GM12878 (cell line): ENCODE results near the gene PPWD1. TPM values are rescaled to one million over a fixed set of nuclear protein-coding genes. Genes with fewer than 3 reads are reported as not detected.

Experiments used
- BCLAF1 ChIP-seq: fragments of 450-650 bp; IDR thresholded peaks from 2 replicates; pipeline ENCODE4 v1.6.1; 2017; ENCODE audit warnings: antibody characterized with exemption, mild to moderate bottlenecking, moderate library complexity
- CREB1 ChIP-seq: IDR thresholded peaks from 2 replicates; pipeline ENCODE4 v1.6.1; 2012; ENCODE audit warnings: low read depth, mild to moderate bottlenecking, inconsistent platforms
- FOXM1 ChIP-seq: IDR thresholded peaks from 2 replicates; pipeline ENCODE4 v1.6.1; 2012; ENCODE audit warnings: low read depth, mild to moderate bottlenecking, inconsistent platforms, low read length, moderate library complexity
- HSF1 ChIP-seq: fragments of 150-350 bp; IDR thresholded peaks from 2 replicates; pipeline ENCODE4 v1.6.1; 2014; ENCODE audit warnings: mild to moderate bottlenecking, low read depth, low read length
- IRF4 ChIP-seq: IDR thresholded peaks from 2 replicates; pipeline ENCODE4 v1.6.1; 2011; ENCODE audit warnings: low read depth, low read length
- KDM1A ChIP-seq: fragments of 200-600 bp; sonication (generic); IDR thresholded peaks from 2 replicates; pipeline ENCODE4 v1.6.1; 2016; ENCODE audit warnings: borderline replicate concordance
- MLLT1 ChIP-seq: fragments of 450-650 bp; IDR thresholded peaks from 2 replicates; pipeline ENCODE4 v1.6.1; 2016; ENCODE audit warnings: mild to moderate bottlenecking
- NR2C1 ChIP-seq: fragments of 450-650 bp; IDR thresholded peaks from 2 replicates; pipeline ENCODE4 v1.6.1; 2017; ENCODE audit warnings: antibody characterized with exemption, mild to moderate bottlenecking, moderate library complexity
- PKNOX1 ChIP-seq: fragments of 450-650 bp; IDR thresholded peaks from 2 replicates; pipeline ENCODE4 v1.6.1; 2016; ENCODE audit warnings: mild to moderate bottlenecking
- RELB ChIP-seq: fragments of 450-650 bp; IDR thresholded peaks from 2 replicates; pipeline ENCODE4 v1.6.1; 2017; ENCODE audit warnings: low read depth, mild to moderate bottlenecking, moderate library complexity
- SMAD1 ChIP-seq: fragments of 450-650 bp; IDR thresholded peaks from 2 replicates; pipeline ENCODE4 v1.6.1; 2018; ENCODE audit warnings: mild to moderate bottlenecking, low read depth; ENCODE audit not compliant: partially characterized antibody
- SREBF1 ChIP-seq: IDR thresholded peaks from 2 replicates; pipeline ENCODE4 v1.6.1; 2012; ENCODE audit warnings: mild to moderate bottlenecking, low read length
- YY1 ChIP-seq: IDR thresholded peaks from 2 replicates; pipeline ENCODE4 v1.6.1; 2011; ENCODE audit warnings: low read depth, mild to moderate bottlenecking, low read length
- ZBTB40 ChIP-seq: fragments of 450-650 bp; IDR thresholded peaks from 2 replicates; pipeline ENCODE4 v1.6.1; 2016; ENCODE audit warnings: mild to moderate bottlenecking, moderate library complexity, borderline replicate concordance
- ZNF207 ChIP-seq: fragments of 450-650 bp; IDR thresholded peaks from 2 replicates; pipeline ENCODE4 v1.6.1; 2014; ENCODE audit warnings: antibody characterized with exemption, mild to moderate bottlenecking, borderline replicate concordance
- polyA plus RNA-seq, 11 experiments: library from polyadenylated mRNA; depleted of rRNA in 4 of 11; unstranded in 6 of 11; stranded (reverse) in 5 of 11; fragments of >200 nt; fragmentation: Nextera tagmentation in 4 of 11; fragmentation: Illumina TruSeq in 1 of 11; extraction: Ambion mirVana in 4 of 11; extraction: Trizol in 1 of 11; gene quantifications; 1 replicate in 1 of 11; 2 replicates in 10 of 11; pipeline versions ENCODE4 v1.2.1 to v1.2.3, GENCODE V29; 2011 to 2016; ENCODE audit warnings: inconsistent platforms in 2 of 11, missing spikeins in 2 of 11, low read depth in 1 of 11
- total RNA-seq, 4 experiments: library from RNA; depleted of rRNA in 3 of 4; stranded (reverse); fragments of >200 nt in 3 of 4; fragmentation: Illumina TruSeq in 1 of 4; extraction: Trizol in 1 of 4; gene quantifications; 2 replicates each; pipeline versions ENCODE4 v1.2.1 to v1.2.3, GENCODE V29; 2013 to 2021

The PPWD1 gene
- total and polyA plus RNA-seq, 10 of the 15 experiments (the other 5 are each of a cell fraction or from before 2014, with no cell fraction given) = 18.0 to 53.9 (median 43.2) TPM

- TF ChIP-seq ZBTB40 (peak; percentile 95), KDM1A (no peak), CREB1 (peak; percentile 44; the same call in 1 of the 2 replicates), FOXM1 (peak; percentile 53; the same call in 1 of the 2 replicates), YY1 (peak; percentile 95), MLLT1 (0 out of 2 replicates have a peak, but pooled peaks have one; percentile 45), SREBF1 (peak; percentile 57), ZNF207 (0 out of 2 replicates have a peak, but pooled peaks have one; percentile 15), HSF1 (no peak), NR2C1 (peak; percentile 99), BCLAF1 (no peak), IRF4 (no peak), RELB (peak; percentile 97), SMAD1 (peak; percentile 42), PKNOX1 (peak; percentile 62; the same call in 1 of the 2 replicates)
Measured at GRCh38 chr5:65624571-65625555, 61.8 kb downstream of the PPWD1 start, which contains the start of the genes SHLD3 and TRAPPC13 (continued).
